Stomach (tissue), 4 donors: ENCODE results near the gene RICTOR.

Source experiments
- EP300 ChIP-seq: sonication (generic); formaldehyde crosslinking; IDR thresholded peaks from one replicate; pipeline ENCODE4 v1.6.1; 2017; ENCODE audit warnings: antibody characterized with exemption
- POLR2AphosphoS5 ChIP-seq, 3 donors: sonication (generic); formaldehyde crosslinking; IDR thresholded peaks; one replicate each; pipeline ENCODE4 v1.6.1; 2016; ENCODE audit warnings: antibody characterized with exemption in 3 of 3
- TF ChIP-seq, protein P1 (sequence below), 7 experiments: fragments of 450-650 bp in 4 of 7; fragments of 200-600 bp in 3 of 7; sonication (generic) in 3 of 7; IDR thresholded peaks; one replicate each; pipeline ENCODE4 v1.5.1; 2016 to 2019; ENCODE audit warnings: antibody characterized with exemption in 7 of 7, control low read depth in 2 of 7, mild to moderate bottlenecking in 1 of 7

DNA sequence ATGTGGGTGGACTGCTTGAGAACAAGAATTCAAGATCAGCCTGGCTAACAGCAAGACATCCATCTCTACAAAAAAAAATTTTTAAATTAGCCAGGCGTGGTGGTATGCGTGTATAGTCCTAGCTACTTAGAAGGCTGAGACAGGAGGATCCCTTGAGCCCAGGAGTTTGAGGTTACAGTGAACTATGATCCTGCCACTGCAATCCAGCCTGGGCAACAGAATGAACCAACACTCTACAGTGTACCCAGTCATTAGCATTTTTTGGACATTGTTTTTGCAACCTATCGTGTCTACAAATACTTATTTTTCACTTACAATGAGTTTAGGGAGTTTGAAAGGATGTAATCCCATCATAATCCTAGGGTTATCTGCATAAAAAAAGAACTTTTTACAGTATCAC lies 22.1 kb downstream of the RICTOR start:
- TF ChIP-seq, protein P1, sequence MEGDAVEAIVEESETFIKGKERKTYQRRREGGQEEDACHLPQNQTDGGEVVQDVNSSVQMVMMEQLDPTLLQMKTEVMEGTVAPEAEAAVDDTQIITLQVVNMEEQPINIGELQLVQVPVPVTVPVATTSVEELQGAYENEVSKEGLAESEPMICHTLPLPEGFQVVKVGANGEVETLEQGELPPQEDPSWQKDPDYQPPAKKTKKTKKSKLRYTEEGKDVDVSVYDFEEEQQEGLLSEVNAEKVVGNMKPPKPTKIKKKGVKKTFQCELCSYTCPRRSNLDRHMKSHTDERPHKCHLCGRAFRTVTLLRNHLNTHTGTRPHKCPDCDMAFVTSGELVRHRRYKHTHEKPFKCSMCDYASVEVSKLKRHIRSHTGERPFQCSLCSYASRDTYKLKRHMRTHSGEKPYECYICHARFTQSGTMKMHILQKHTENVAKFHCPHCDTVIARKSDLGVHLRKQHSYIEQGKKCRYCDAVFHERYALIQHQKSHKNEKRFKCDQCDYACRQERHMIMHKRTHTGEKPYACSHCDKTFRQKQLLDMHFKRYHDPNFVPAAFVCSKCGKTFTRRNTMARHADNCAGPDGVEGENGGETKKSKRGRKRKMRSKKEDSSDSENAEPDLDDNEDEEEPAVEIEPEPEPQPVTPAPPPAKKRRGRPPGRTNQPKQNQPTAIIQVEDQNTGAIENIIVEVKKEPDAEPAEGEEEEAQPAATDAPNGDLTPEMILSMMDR (IDR thresholded peaks at IDR 0.05) = no peak
- TF ChIP-seq EP300 (no peak), POLR2AphosphoS5 (IDR thresholded peaks at IDR 0.05) (no peak)
